LNCaP clone FGC (cell line): ENCODE data around the gene TTLL3.

Experiments used
- DNase-seq: peaks from one replicate; pipeline ENCODE4 v3.0.0-alpha.2; 2011; ENCODE audit warnings: low read depth
- H3K4me3 ChIP-seq: 2 replicates; pipeline ENCODE4 v1.5.1; 2011; ENCODE audit warnings: mild to moderate bottlenecking, low read depth, low read length, control low read depth
- TF ChIP-seq, protein P1 (sequence below): IDR thresholded peaks from 2 replicates; pipeline ENCODE4 v1.5.1; 2012; ENCODE audit warnings: mild to moderate bottlenecking; ENCODE audit not compliant: control insufficient read depth, insufficient read depth; ENCODE audit errors: extremely low read depth

Gene TTLL3

DNA sequence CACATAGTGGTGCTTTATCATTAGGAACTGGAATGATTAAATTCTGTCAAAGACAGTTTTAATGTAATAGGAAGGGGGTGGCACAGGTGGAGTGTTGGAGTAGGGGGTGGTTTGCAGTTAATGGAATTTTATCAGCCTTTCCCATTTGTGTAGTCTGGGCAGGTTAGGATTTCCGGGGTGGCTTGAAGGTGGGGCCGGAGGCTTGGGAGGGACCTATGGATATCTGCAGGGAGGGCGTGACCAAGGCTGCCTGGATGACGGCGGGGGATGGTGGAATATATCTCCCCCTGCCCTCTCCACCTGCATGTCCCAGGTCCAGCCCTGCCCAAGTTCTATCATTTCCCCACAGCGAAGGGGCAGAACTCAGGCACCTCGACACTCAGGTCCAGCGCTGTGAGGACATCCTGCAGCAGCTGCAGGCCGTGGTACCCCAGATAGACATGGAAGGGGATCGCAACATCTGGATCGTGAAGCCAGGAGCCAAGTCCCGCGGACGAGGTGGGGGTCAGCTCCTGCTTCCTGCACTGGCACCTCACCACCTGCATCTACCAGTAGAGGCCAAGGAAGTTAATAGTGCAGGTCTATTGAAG lies 15.5 kb downstream of the TTLL3 start:
- DNase-seq: no peak
- H3K4me3 ChIP-seq: no peak overlapping the region
- TF ChIP-seq, protein P1, sequence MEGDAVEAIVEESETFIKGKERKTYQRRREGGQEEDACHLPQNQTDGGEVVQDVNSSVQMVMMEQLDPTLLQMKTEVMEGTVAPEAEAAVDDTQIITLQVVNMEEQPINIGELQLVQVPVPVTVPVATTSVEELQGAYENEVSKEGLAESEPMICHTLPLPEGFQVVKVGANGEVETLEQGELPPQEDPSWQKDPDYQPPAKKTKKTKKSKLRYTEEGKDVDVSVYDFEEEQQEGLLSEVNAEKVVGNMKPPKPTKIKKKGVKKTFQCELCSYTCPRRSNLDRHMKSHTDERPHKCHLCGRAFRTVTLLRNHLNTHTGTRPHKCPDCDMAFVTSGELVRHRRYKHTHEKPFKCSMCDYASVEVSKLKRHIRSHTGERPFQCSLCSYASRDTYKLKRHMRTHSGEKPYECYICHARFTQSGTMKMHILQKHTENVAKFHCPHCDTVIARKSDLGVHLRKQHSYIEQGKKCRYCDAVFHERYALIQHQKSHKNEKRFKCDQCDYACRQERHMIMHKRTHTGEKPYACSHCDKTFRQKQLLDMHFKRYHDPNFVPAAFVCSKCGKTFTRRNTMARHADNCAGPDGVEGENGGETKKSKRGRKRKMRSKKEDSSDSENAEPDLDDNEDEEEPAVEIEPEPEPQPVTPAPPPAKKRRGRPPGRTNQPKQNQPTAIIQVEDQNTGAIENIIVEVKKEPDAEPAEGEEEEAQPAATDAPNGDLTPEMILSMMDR: no peak

DNA sequence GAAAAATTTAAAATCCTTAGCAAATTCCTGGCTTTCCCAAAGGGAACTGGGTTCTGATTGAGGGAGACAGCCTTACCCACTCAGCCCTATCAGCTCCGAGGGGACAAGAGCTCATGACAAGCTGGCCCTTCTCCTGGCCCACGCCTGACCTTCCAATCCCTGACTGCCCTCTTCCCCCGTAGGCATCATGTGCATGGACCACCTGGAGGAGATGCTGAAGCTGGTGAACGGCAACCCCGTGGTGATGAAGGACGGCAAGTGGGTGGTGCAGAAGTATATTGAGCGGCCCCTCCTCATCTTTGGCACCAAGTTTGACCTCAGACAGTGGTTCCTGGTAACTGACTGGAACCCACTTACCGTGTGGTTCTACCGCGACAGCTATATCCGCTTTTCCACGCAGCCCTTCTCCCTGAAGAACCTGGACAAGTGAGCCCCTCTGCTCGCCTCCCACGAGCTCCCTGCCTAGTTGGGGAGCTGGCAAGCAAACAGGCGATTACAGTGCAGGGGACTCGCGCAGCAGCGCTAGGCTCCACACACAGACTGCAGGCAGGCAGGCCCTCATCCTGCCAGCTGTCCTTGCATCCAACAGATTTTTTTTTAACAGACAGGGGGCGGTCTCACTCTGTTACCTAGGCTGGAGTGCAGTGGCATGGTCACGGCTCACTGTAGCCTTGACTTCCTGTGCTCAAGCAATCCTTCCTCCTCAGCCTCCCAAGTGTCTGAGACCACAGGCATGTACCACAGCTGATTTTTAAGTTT lies 16.9 kb downstream of the TTLL3 start:
- TF ChIP-seq, protein P1: peak; percentile 31; the same call in 1 of the 2 replicates
- DNase-seq: no peak
- no peak overlapping the region for H3K4me3 ChIP-seq

DNA sequence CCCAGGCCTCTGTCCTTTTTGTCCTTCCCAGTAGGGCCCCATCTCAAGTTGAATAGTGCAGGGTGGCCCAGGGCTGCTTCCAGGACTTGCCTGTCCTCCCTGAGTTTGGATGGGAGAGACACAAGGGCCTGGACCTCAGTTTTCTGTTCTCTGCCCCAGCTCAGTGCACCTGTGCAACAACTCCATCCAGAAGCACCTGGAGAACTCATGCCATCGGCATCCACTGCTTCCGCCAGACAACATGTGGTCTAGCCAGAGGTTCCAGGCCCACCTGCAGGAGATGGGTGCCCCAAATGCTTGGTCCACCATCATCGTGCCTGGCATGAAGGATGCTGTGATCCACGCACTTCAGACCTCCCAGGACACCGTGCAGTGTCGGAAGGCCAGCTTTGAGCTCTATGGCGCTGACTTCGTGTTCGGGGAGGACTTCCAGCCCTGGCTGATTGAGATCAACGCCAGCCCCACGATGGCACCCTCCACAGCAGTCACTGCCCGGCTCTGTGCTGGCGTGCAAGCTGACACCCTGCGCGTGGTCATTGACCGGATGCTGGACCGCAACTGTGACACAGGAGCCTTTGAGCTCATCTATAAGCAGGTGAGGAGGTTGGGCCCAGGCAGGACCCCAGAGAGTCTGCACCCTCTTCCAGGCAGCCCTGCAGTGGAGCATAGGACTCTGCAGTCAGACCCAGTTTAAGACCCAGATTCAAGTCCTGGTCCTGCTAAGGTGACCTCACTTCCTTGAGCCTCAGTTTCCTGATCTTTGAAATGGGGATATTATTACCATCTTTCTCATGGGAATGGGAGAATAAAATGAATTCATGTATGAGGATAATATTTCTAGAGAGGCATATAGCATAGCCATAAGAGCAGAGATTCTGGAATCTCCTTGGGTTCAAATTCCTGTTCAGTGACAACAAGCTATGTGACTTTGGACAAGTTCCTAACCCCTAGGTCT lies 19.0 kb downstream of the TTLL3 start:
- TF ChIP-seq, protein P1: no peak
- H3K4me3 ChIP-seq: no peak overlapping the region
- no peak for DNase-seq

DNA sequence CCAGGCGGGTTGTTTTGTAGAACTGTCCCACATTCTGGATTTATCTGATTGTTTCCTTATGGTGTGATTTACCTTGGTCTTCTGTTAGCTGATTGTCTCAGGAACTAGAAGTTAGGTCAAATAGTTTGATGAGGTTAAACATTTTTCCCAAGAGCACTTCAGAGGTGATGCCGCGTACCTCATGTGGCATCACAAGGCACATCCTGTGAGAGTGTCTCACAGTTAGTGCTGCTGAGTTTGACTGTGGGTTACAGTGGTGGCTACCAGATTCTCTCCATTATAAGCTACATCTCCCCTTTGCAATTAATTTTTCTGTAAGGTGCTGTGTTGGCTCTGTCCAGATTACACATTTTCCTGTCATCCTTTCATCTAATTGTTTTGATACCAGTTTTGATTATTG lies 21.2 kb downstream of the TTLL3 start:
- TF ChIP-seq, protein P1: no peak
- H3K4me3 ChIP-seq: no peak overlapping the region
- no peak for DNase-seq

DNA sequence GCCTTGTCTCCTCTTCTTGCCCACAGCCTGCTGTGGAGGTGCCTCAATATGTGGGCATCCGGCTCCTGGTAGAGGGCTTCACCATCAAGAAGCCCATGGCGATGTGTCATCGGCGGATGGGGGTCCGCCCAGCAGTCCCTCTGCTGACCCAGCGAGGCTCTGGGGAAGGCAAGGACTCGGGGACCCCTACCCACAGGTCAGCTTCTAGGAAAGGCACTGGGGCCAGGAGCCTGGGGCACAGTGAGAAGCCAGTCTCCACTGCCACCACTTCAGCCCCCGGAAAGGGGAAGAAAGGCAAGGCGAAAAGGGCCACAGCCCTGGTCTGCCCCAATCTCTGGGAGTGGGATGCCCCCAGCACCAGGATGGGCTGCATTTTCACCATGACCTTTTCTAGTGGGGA lies 23.0 kb downstream of the TTLL3 start:
- DNase-seq: no peak
- TF ChIP-seq, protein P1: no peak
- H3K4me3 ChIP-seq: no peak overlapping the region

DNA sequence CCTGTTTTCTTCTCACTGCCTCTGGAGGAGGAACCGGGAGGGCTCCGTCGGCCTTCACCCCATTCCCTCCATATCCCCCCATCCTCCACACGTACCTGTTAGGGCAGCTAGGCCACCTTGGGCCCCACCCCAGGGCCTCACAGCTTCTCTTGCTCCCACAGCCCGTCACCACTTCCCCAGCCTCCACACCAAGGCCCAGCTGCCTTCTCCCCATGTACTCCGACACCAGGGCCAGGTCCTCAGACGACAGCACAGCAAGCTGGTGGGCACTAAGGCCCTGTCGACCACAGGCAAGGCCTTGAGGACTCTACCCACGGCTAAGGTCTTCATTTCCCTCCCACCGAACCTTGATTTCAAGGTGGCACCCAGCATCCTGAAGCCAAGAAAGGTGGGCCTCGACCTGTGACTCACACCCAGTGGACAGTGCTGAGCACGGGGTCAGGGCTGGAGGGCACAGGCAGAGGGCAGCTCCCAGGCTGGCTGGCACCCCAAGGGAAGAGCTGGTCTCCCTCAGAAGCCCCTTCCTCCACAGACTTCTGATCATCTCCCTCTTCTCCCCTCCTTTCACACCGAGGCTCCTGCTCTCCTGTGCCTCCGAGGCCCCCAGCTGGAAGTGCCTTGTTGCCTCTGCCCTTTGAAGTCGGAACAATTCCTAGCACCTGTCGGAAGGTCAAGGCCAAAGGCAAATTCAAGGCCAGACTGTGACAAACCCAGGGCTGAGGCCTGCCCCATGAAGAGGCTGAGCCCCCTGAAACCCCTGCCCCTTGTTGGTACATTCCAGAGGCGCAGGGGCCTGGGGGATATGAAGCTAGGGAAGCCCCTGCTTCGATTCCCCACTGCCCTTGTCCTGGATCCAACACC lies 24.7 kb downstream of the TTLL3 start:
- no peak for DNase-seq
- TF ChIP-seq, protein P1: no peak
- H3K4me3 ChIP-seq: no peak overlapping the region
